ENCODE data around the gene FUT2.

DNA sequence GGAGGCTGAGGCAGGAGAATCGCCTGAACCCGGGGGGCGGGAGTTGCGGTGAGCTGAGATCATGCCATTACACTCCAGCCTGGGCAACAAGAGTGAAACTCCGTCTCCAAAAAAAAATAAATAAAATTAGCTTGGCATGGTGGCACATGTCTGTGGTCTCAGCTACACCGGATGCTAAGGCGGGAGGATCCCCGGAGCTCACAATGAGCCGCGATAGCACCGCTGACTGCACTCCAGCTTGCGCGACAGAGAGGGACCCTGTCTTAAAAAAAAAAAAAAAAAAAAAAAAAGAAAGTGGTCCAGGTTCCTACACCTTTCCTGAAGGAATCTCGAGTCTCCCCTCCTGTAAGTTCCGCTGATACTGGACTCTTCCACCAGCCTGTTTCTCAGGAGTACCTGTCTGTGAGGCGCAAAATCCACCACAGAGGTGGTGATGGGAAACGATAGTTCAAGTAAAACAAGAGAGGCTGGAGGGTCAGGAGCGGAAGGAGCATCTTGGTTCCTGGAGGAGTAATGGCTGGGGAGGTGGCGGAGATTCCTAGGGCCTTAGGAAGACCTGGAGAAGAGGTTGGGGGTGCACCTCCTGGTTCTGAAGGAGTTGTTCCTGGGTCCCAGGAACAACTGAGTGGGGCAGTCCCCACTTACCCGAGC is 56.2 kb downstream of the FUT2 start:
- TF ChIP-seq POLR2A (IDR thresholded peaks at IDR 0.05) = no peak
- TF ChIP-seq, protein P1, sequence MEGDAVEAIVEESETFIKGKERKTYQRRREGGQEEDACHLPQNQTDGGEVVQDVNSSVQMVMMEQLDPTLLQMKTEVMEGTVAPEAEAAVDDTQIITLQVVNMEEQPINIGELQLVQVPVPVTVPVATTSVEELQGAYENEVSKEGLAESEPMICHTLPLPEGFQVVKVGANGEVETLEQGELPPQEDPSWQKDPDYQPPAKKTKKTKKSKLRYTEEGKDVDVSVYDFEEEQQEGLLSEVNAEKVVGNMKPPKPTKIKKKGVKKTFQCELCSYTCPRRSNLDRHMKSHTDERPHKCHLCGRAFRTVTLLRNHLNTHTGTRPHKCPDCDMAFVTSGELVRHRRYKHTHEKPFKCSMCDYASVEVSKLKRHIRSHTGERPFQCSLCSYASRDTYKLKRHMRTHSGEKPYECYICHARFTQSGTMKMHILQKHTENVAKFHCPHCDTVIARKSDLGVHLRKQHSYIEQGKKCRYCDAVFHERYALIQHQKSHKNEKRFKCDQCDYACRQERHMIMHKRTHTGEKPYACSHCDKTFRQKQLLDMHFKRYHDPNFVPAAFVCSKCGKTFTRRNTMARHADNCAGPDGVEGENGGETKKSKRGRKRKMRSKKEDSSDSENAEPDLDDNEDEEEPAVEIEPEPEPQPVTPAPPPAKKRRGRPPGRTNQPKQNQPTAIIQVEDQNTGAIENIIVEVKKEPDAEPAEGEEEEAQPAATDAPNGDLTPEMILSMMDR (IDR thresholded peaks at IDR 0.05 in 4 of 5, conservative IDR thresholded peaks at IDR 0.05 in 1 of 5) = no peak
